ENCODE results near the gene BRI3BP.

- TF ChIP-seq CTCF (IDR thresholded peaks at IDR 0.05) (no peak), POLR2A (IDR thresholded peaks at IDR 0.05) (no peak)
These were observed 71.0 kb downstream of the BRI3BP start for GRCh38 chr12:125064492-125064891.

Measured in ovary (tissue), 3 donors.